A549 treated with CpdA at 1 μM for 4 hours (cell line): ENCODE measurements around the gene LMBRD1. TPM values are rescaled to one million over a fixed set of nuclear protein-coding genes. Genes with fewer than 3 reads are reported as not detected.

Experiments used
- total RNA-seq: library from RNA; stranded (reverse); fragments of 200-300 nt; extraction: Qiagen RNA extraction; gene quantifications from 5 replicates; pipeline ENCODE4 v1.2.3, GENCODE V29; 2022; ENCODE audit warnings: low read depth

LMBRD1 gene
- total RNA-seq = 11.0 to 12.9 TPM (median 11.6 TPM) in 5 replicates

GRCh38 chr6:69796642-69797390 is at the start of gene LMBRD1:
LMBRD1 (minus strand) TSS chr6:69797010; CDS start chr6:69796881, 129 bp downstream.

Other genes with a start within 250 kb of the LMBRD1 start
- not detected in 5 replicates for gene COL19A1, start 69.5 kb upstream of the LMBRD1 start, total RNA-seq